GM15510 (cell line): ENCODE measurements around the gene MMD2.

ENCODE experiments used
- POLR2A ChIP-seq: IDR thresholded peaks from 3 replicates; pipeline ENCODE4 v1.6.1; 2011; ENCODE audit warnings: borderline replicate concordance; ENCODE audit not compliant: insufficient read length; ENCODE audit errors: extremely low read depth

MMD2 gene

DNA sequence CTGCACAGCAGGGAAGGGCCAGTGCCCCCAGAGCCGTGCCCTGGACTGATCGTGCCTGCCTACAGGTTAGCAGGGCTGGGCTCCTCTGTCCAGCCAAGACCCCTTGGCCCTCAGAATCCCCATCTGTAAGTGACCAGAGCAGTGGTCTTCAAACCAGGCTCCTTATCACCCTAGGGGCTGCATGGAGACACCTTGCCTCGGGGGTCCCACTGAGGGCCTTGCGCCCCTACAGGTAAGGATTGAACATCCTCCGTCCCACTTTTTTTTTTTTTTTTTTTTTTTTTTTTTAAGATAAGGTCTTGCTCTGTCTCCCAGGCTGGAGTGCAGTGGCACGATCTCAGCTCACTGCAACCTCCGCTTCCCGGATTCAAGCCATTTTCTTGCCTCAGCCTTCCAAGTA, 42.9 kb downstream of the MMD2 start:
- TF ChIP-seq POLR2A, result no peak

DNA sequence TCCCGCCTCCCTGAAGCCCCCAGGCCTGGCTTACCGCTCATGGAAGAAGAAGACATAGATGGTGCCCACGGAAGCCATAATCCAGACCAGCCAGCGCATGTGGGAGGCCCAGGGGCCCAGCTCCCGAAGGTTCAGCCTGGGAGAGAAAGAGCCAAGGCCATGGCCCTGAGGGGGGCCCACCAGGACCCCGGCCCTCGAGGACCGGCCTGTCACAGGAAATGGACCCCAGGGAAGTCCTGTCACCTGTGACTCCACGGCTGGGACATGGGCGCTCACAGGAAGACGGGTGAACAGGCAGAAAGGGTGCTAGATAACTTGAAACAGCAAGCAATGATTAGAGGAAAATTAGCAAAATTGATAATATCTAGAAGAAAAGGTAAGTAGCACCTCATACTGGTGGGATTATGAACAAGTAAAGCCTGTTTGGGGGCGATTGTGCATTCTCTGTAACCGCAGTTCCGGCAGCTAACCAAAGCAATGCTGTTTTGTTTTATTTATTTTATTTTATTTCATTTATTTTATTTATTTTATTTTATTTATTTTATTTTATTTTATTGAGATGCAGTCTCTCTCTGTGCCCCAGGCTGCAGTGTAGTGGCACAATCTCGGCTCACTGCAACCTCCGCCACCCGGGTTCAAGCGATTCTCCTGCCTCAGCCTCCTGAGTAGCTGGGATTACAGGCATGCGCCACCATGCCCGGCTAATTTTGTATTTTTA, 47.7 kb downstream of the MMD2 start:
- TF ChIP-seq POLR2A, result no peak

- no peak for TF ChIP-seq POLR2A
These were observed 52.3 kb downstream of the MMD2 start for GRCh38 chr7:4906682-4907081.

GRCh38 chr7:4905171-4905570, 53.8 kb downstream of the MMD2 start:
- no peak for TF ChIP-seq POLR2A

GRCh38 chr7:4904346-4904745, 54.6 kb downstream of the MMD2 start:
- no peak for TF ChIP-seq POLR2A

- TF ChIP-seq POLR2A, result no peak
These were observed 63.2 kb downstream of the MMD2 start for GRCh38 chr7:4895766-4896165.

GRCh38 chr7:4894482-4894881, 64.5 kb downstream of the MMD2 start:
- TF ChIP-seq POLR2A, result no peak

DNA sequence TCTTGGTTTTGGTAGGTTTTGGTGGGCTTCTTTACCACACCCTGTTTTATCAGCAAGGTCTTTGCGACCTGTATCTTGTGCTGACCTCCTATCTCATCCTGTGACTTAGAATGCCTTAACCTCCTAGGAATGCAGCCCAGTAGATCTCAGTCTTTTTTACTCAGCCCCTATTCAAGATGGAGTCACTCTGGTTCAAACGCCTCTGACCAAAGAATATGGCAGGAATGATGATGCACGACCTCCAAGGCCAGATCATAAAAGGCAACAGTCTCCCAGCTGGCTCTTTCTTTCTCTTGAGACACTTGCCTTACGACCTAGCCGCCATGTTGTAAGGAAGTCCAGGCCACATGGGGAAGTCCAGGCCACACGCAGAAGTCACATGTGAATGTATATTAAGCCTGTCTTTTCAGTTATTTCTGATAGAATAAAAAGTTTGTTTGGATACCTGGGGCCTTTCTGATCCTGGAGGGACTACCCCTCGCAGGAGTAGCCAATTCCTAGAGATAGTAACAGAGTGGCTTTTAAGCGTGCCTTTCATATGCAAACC, 65.0 kb downstream of the MMD2 start:
- no peak for TF ChIP-seq POLR2A

DNA sequence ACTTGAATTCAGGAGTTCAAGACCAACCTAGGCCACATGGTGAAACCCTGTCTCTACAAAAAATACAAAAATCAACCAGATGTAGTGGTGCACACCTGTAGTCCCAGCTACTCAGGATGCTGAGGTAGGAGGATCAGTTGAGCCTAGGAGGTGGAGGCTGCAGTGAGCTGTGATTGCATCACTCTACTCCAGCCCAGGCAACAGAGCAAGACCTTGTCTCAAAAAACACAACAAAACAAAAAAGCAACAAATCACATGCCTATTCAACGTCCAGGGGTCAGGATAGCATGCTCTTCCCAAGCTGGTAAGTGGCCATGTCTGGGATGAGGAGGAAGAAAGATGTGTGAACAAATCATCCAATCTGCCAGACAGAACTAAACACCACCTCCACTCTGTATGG, 69.3 kb downstream of the MMD2 start:
- TF ChIP-seq POLR2A, result no peak

GRCh38 chr7:4888161-4888560, 70.8 kb downstream of the MMD2 start:
- TF ChIP-seq POLR2A, result no peak

DNA sequence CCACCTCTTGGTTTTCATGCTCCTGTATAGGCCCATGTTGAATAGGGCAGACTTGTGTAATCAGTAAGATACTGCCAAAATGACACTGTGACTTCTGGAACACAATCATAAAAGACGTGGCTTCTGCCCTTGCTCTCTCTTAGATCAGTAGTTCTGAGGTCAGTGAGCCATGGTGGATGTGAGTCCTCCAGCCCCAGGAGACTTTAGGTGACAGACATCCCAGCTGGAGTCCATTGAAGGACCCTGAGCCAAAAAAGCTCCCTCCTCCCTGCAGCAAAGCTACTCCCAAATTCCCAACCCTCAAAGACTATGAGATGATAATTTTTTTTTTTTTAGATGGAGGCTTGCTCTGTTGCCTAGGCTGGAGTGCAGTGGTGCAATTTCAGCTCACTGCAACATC, 72.3 kb downstream of the MMD2 start:
- no peak for TF ChIP-seq POLR2A

GRCh38 chr7:4885317-4885807, 73.6 kb downstream of the MMD2 start:
- no peak for TF ChIP-seq POLR2A

DNA sequence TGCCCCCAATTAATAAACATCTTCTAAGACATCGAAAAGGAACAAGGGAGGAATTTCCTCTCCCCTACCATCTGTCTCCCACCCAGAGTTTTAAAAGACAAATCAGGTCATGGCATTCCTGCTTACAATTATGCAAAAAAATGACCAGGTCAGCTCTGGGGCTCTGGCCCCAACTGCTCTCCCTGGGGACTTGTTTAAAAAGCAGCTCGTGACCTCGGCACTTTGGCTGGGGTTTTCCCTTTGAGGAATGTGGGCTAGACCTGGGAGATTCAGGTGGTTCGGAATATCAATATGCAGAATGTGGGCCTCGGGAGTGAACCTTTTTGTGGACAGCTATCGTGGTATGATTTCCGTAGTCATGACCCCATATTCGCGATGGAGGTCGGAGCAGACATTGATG, 74.8 kb downstream of the MMD2 start:
- no peak for TF ChIP-seq POLR2A

GRCh38 chr7:4883372-4884144, 75.4 kb downstream of the MMD2 start, which contains the start of gene RADIL:
RADIL (minus strand) TSS chr7:4883716; CDS start chr7:4878139, 5,577 bp downstream.
- no peak for TF ChIP-seq POLR2A

GRCh38 chr7:4883033-4883371, 76.0 kb downstream of the MMD2 start:
- no peak for TF ChIP-seq POLR2A
